Breast epithelium (tissue), 4 donors: ENCODE measurements around the gene COPE. TPM values are rescaled to one million over a fixed set of nuclear protein-coding genes. Genes with fewer than 3 reads are reported as not detected.

Source experiments
- DNase-seq, 2 donors: peaks; one replicate each; pipeline ENCODE4 v3.0.0-alpha.2; 2019; ENCODE audit warnings: low spot score in 2 of 2
- H3K27ac ChIP-seq, 2 donors: fragments of 200-600 bp; sonication (generic) in 1 of 2; one replicate each; pipeline ENCODE4 v1.5.1; 2016 to 2019; ENCODE audit warnings: mild to moderate bottlenecking in 1 of 2
- H3K27me3 ChIP-seq, 2 donors: fragments of 200-600 bp; sonication (generic) in 1 of 2; one replicate each; pipeline versions ENCODE4 v1.5.1 to v1.6.0; 2017 to 2019; ENCODE audit warnings: control low read depth in 1 of 2, mild to moderate bottlenecking in 1 of 2
- H3K36me3 ChIP-seq: fragments of 200-600 bp; one replicate; pipeline ENCODE4 v1.5.1; 2019
- H3K4me1 ChIP-seq, 2 donors: fragments of 200-600 bp; sonication (generic); one replicate each; pipeline ENCODE4 v1.5.1; 2016 to 2019; ENCODE audit warnings: control low read depth in 1 of 2
- H3K4me3 ChIP-seq, 3 donors: fragments of 200-600 bp; sonication (generic); 1 replicate in 2 of 3; 2 replicates in 1 of 3; pipeline ENCODE4 v1.5.1; 2016 to 2019; ENCODE audit warnings: mild to moderate bottlenecking in 3 of 3, moderate library complexity in 2 of 3
- H3K9me3 ChIP-seq, 2 donors: fragments of 200-600 bp; sonication (generic) in 1 of 2; one replicate each; pipeline ENCODE4 v1.5.1; 2016 to 2019; ENCODE audit warnings: control low read depth in 1 of 2
- POLR2A ChIP-seq: fragments of 450-650 bp; IDR thresholded peaks from one replicate; pipeline ENCODE4 v1.6.1; 2016; ENCODE audit warnings: antibody characterized with exemption, mild to moderate bottlenecking, moderate library complexity
- POLR2AphosphoS5 ChIP-seq, 3 donors: sonication (generic); formaldehyde crosslinking; IDR thresholded peaks; one replicate each; pipeline ENCODE4 v1.6.1; 2017; ENCODE audit warnings: antibody characterized with exemption in 3 of 3
- intact Hi-C: fragments of 100-400 bp; cut with DNase I; formaldehyde crosslinking; loops from one replicate; pipeline ENCODE4 v1.15.1; 2023; ENCODE audit warnings: low total_unique reads
- total RNA-seq, 3 donors: library from RNA; depleted of rRNA; stranded (reverse); fragments of >200 nt; gene quantifications; one replicate each; pipeline ENCODE4 v1.1.0, GENCODE V29; 2016
- TF ChIP-seq, protein P1 (sequence below), 3 donors: fragments of 450-650 bp; IDR thresholded peaks; one replicate each; pipeline ENCODE4 v1.5.1; 2016 to 2017; ENCODE audit warnings: antibody characterized with exemption in 3 of 3, mild to moderate bottlenecking in 3 of 3, moderate library complexity in 3 of 3

The COPE gene
- total RNA-seq, 3 donors from 2014 or later, result 144 to 204 (median 190) TPM

DNA sequence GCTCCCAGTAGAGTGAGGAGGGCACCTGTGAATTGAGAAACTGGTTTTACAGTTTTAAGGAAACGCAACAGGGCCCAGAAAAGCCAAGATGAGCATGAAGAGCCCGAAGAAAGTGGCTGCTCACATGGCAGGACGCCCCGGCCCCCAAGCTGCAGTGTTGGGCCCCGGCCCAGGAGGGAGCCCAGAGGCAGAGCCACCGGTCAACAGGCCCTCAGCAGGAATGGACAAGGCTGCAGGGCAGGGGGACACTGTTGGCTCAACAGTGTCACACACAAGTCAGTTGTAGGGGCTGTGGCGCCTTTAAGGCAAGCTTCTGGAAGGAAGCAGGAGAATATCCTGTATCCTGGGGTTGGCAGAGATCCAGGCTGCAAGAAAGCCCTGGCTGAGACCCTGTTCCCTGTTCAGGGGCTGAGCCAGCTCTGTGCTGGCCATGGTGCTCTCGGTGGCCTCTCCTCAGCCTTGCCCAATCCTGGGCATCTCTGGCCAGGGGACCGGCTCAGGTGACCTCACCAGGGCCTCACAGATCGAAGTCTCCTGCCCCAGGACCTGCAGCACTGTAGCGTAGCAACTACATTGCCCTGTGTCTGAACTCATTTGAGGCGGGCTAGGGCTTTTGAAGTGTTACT lies 59.4 kb downstream of the COPE start:
- DNase-seq, result no peak
- TF ChIP-seq, protein P1, sequence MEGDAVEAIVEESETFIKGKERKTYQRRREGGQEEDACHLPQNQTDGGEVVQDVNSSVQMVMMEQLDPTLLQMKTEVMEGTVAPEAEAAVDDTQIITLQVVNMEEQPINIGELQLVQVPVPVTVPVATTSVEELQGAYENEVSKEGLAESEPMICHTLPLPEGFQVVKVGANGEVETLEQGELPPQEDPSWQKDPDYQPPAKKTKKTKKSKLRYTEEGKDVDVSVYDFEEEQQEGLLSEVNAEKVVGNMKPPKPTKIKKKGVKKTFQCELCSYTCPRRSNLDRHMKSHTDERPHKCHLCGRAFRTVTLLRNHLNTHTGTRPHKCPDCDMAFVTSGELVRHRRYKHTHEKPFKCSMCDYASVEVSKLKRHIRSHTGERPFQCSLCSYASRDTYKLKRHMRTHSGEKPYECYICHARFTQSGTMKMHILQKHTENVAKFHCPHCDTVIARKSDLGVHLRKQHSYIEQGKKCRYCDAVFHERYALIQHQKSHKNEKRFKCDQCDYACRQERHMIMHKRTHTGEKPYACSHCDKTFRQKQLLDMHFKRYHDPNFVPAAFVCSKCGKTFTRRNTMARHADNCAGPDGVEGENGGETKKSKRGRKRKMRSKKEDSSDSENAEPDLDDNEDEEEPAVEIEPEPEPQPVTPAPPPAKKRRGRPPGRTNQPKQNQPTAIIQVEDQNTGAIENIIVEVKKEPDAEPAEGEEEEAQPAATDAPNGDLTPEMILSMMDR (IDR thresholded peaks at IDR 0.05), result no peak
- TF ChIP-seq POLR2A, result no peak
- TF ChIP-seq POLR2AphosphoS5 (IDR thresholded peaks at IDR 0.05), result no peak
- Histone ChIP-seq H3K4me1 (no peaks in the 10 kb centered on the region), H3K27me3 (no peaks in the 10 kb centered on the region), H3K9me3 (no peaks in the 10 kb centered on the region), H3K36me3 (peaks cover 29% of the 10 kb centered on the region), H3K27ac (no peak overlapping the region), H3K4me3 (no peak overlapping the region)
- intact Hi-C loops, result loop anchor here (10.0 kb wide), 1 partner anchor 265 kb away; no protein-coding TSS in a partner anchor

DNA sequence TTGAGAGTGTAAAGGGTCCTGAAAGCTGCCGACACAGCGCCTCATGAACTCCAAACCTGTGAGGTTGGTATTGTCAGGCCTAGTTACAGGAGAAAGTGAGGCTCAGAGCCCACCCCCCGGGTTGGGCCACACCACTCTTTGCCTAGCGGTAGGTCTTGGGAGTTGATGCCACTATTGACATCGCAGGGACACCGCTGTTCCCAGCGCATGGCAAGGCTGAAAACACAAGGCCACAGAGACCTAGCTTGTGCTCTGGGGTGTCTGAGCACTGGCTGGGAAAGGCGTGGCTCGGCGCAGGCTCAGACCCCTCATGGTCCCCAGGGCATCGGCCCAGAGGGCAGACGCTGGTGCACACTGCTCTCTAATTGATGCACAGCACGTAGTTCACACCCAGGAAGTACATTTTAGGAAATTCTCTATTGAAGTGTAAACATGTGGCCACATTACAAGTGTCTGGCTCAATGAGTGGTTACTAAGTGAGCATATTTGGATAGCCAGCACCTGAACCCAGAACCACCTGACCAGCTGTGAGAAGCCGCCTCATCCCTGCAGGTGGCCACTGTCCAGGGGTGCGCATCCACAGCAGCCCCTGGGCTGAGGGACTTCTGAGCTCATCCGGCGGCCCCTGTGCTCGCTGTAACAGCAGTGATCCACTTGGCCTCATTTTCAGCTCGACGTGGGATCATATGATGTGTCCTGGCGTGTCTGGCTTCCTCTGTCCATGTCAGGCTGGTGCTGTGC lies 60.1 kb downstream of the COPE start:
- intact Hi-C loops, result no loop called here
- H3K4me1 ChIP-seq, result no peaks in the 10 kb centered on the region
- no peak for DNase-seq
- no peaks in the 10 kb centered on the region for H3K27me3 ChIP-seq
- TF ChIP-seq POLR2AphosphoS5 (IDR thresholded peaks at IDR 0.05) (no peak), POLR2A (no peak)
- TF ChIP-seq, protein P1 (IDR thresholded peaks at IDR 0.05), result no peak
- no peak overlapping the region for H3K27ac ChIP-seq
- peaks cover 28% of the 10 kb centered on the region for H3K36me3 ChIP-seq
- no peak overlapping the region for H3K4me3 ChIP-seq
- no peaks in the 10 kb centered on the region for H3K9me3 ChIP-seq

DNA sequence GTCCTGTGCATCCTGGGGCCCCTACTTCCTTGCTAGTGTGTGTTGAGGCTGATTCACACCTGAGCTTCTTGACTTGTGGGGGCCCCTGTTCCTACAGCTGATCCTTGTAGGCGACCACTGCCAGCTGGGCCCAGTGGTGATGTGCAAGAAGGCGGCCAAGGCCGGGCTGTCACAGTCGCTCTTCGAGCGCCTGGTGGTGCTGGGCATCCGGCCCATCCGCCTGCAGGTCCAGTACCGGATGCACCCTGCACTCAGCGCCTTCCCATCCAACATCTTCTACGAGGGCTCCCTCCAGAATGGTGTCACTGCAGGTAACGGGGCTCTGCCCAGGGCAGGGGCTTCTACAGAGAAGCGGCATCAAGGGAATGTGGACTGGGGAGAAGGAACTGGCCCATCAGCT lies 62.0 kb downstream of the COPE start:
- intact Hi-C loops, result no loop called here
- Histone ChIP-seq H3K27ac (no peak overlapping the region), H3K36me3 (peaks cover 15% of the 10 kb centered on the region), H3K4me1 (no peaks in the 10 kb centered on the region), H3K27me3 (no peaks in the 10 kb centered on the region), H3K4me3 (no peak overlapping the region), H3K9me3 (no peaks in the 10 kb centered on the region)
- no peak for DNase-seq
- TF ChIP-seq, protein P1 (IDR thresholded peaks at IDR 0.05), result no peak
- TF ChIP-seq POLR2AphosphoS5 (IDR thresholded peaks at IDR 0.05) (no peak), POLR2A (no peak)

DNA sequence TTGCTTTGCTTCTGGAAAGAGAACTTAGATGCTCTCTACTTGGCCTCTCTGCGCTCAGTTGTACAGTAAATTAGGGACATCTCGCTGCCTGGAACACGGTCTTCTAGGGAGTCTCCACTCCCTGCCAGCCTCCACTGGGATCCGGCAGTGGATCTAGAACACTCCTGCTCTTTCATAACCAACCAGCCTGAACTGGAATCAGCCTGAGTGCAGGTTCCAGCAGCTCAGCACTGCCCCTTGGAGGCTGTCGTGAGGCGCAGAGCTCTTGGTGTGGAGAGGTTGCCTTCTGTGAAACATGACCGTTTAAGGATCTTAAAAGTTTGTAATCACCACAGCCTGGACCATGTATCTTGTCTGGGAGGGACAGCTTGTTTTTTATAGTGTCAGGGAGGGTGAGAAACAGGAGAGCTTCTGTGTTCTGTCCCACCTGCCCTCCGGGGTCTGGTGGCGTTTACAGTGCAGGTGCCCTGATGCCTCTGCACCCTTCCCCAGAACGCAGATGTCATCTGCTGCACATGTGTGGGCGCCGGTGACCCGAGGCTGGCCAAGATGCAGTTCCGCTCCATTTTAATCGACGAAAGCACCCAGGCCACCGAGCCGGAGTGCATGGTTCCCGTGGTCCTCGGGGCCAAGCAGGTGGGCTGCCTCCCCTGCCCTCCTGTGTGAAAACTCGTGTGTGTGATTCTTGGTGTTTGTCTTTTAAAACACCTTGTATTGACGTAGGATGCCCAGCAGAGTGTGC lies 62.6 kb downstream of the COPE start:
- no peak overlapping the region for H3K27ac ChIP-seq
- peaks cover 15% of the 10 kb centered on the region for H3K36me3 ChIP-seq
- no peak for DNase-seq
- no peaks in the 10 kb centered on the region for H3K9me3 ChIP-seq
- TF ChIP-seq, protein P1 (IDR thresholded peaks at IDR 0.05), result no peak
- TF ChIP-seq POLR2AphosphoS5 (IDR thresholded peaks at IDR 0.05) (no peak), POLR2A (no peak)
- H3K4me1 ChIP-seq, result no peaks in the 10 kb centered on the region
- intact Hi-C loops, result no loop called here
- H3K4me3 ChIP-seq, result no peak overlapping the region
- no peaks in the 10 kb centered on the region for H3K27me3 ChIP-seq
